ENCODE data around the gene SPATA18. TPM values are rescaled to one million over a fixed set of nuclear protein-coding genes. Genes with fewer than 3 reads are reported as not detected.

SPATA18 gene
- polyA plus RNA-seq, 3 donors = 0.04 to 0.41 TPM; not detected in 1

GRCh38 chr4:52142816-52143215 is 91.7 kb downstream of the SPATA18 start:
- Histone ChIP-seq H4K20me1 (ENCODE audit: insufficient read depth, low read length) (no peaks in the 10 kb centered on the region), H3K4me3 (replicated peaks in 1 of 3; ENCODE audit: low read depth in 2 of 3, low read length in 3 of 3) (no peak overlapping the region), H3K27ac (ENCODE audit: low read depth in 1 of 2, low read length in 2 of 2) (no peak overlapping the region), H3K36me3 (replicated peaks in 1 of 2; ENCODE audit: control insufficient read depth in 1 of 2, insufficient read depth in 2 of 2, low read length in 2 of 2) (no peaks in the 10 kb centered on the region), H3K4me1 (ENCODE audit: control insufficient read depth in 1 of 2, insufficient read depth in 2 of 2, low read length in 2 of 2) (peaks cover 0 to 3% of the 10 kb centered on the region in 2 donors), H2AFZ (ENCODE audit: insufficient read depth, low read depth, low read length, poor library complexity, severe bottlenecking) (no peak overlapping the region), H3K9ac (ENCODE audit: insufficient read depth, low read length, poor library complexity, severe bottlenecking) (no peak overlapping the region), H3K4me2 (replicated peaks; ENCODE audit: extremely low read depth, low read length, poor library complexity, severe bottlenecking) (no peak overlapping the region), H3K27me3 (ENCODE audit: control insufficient read depth in 2 of 2, insufficient read depth in 2 of 2, low read length in 2 of 2) (no peaks in the 10 kb centered on the region), H3K9me3 (replicated peaks in 1 of 2; ENCODE audit: control insufficient read depth in 1 of 2, insufficient read depth in 1 of 2, low read length in 2 of 2) (peaks cover 13 to 17% of the 10 kb centered on the region in 2 donors), H3K79me2 (ENCODE audit: insufficient read depth, low read length) (no peaks in the 10 kb centered on the region)
- TF ChIP-seq CTCF (IDR thresholded peaks at IDR 0.05) = no peak
- intact Hi-C loops (cut with micrococcal nuclease) = no loop called here
- H3K27ac Mint-ChIP-seq = no peak overlapping the region
- no peaks in the 10 kb centered on the region for H3K36me3 Mint-ChIP-seq
- DNase-seq = no peak
- peaks cover 0 to 2% (median 0%) of the 10 kb centered on the region in 3 donors for H3K27me3 Mint-ChIP-seq (ENCODE audit: low read depth in 3 of 3)
- no peak overlapping the region for H3K4me3 Mint-ChIP-seq
- H3K9me3 Mint-ChIP-seq = peaks cover 0 to 24% (median 22%) of the 10 kb centered on the region in 7 donors
- whole genome bisulfite sequencing (ENCODE audit: insufficient coverage) = 100% methylated on average over 1 of the region's 2 CpGs
- peaks cover 4% of the 10 kb centered on the region for H3K4me1 Mint-ChIP-seq

- intact Hi-C loops (cut with micrococcal nuclease) = no loop called here
- H3K36me3 ChIP-seq (replicated peaks in 1 of 2; ENCODE audit: control insufficient read depth in 1 of 2, insufficient read depth in 2 of 2, low read length in 2 of 2) = no peaks in the 10 kb centered on the region
- no peaks in the 10 kb centered on the region for H3K27me3 ChIP-seq (ENCODE audit: control insufficient read depth in 2 of 2, insufficient read depth in 2 of 2, low read length in 2 of 2)
- H3K9ac ChIP-seq (ENCODE audit: insufficient read depth, low read length, poor library complexity, severe bottlenecking) = no peak overlapping the region
- DNase-seq = no peak
- H4K20me1 ChIP-seq (ENCODE audit: insufficient read depth, low read length) = no peaks in the 10 kb centered on the region
- Mint-ChIP-seq H3K27me3 (ENCODE audit: low read depth in 3 of 3) (peaks cover 0 to 2% (median 2%) of the 10 kb centered on the region in 3 donors), H3K9me3 (peaks cover 0 to 24% (median 22%) of the 10 kb centered on the region in 7 donors), H3K27ac (no peak overlapping the region), H3K36me3 (no peaks in the 10 kb centered on the region), H3K4me3 (no peak overlapping the region), H3K4me1 (peaks cover 4% of the 10 kb centered on the region)
- WGBS (ENCODE audit: insufficient coverage) = no CpG with 5 or more reads among the region's 3 CpGs
- no peak overlapping the region for H2AFZ ChIP-seq (ENCODE audit: insufficient read depth, low read depth, low read length, poor library complexity, severe bottlenecking)
- no peaks in the 10 kb centered on the region for H3K79me2 ChIP-seq (ENCODE audit: insufficient read depth, low read length)
- TF ChIP-seq CTCF (IDR thresholded peaks at IDR 0.05) = no peak
- H3K27ac ChIP-seq (ENCODE audit: low read depth in 1 of 2, low read length in 2 of 2) = no peak overlapping the region
- H3K4me1 ChIP-seq (ENCODE audit: control insufficient read depth in 1 of 2, insufficient read depth in 2 of 2, low read length in 2 of 2) = peaks cover 0 to 3% of the 10 kb centered on the region in 2 donors
- peaks cover 13 to 17% of the 10 kb centered on the region in 2 donors for H3K9me3 ChIP-seq (replicated peaks in 1 of 2; ENCODE audit: control insufficient read depth in 1 of 2, insufficient read depth in 1 of 2, low read length in 2 of 2)
- no peak overlapping the region for H3K4me3 ChIP-seq (replicated peaks in 1 of 3; ENCODE audit: low read depth in 2 of 3, low read length in 3 of 3)
- no peak overlapping the region for H3K4me2 ChIP-seq (replicated peaks; ENCODE audit: extremely low read depth, low read length, poor library complexity, severe bottlenecking)
Measured at GRCh38 chr4:52143815-52144214, 92.7 kb downstream of the SPATA18 start.
